Activated CD8-positive, alpha-beta memory T cell treated with anti-CD3 and anti-CD28 coated beads, Interleukin-2, amount 50 U/mL, for 24 hours (primary cell): ENCODE data around the gene GOPC.
"Not testable (repeated sequence)": the region's sequence is repeated elsewhere in the genome, so short reads cannot be mapped to it uniquely, and the experiment has no call there.

Experiments used
- DNase-seq: peaks from one replicate; pipeline ENCODE4 v3.0.0-alpha.2; 2020; ENCODE audit errors: extremely low read depth

GOPC gene

GRCh38 chr6:117548797-117549301, 53.5 kb downstream of the GOPC start:
- no peak for DNase-seq

DNA sequence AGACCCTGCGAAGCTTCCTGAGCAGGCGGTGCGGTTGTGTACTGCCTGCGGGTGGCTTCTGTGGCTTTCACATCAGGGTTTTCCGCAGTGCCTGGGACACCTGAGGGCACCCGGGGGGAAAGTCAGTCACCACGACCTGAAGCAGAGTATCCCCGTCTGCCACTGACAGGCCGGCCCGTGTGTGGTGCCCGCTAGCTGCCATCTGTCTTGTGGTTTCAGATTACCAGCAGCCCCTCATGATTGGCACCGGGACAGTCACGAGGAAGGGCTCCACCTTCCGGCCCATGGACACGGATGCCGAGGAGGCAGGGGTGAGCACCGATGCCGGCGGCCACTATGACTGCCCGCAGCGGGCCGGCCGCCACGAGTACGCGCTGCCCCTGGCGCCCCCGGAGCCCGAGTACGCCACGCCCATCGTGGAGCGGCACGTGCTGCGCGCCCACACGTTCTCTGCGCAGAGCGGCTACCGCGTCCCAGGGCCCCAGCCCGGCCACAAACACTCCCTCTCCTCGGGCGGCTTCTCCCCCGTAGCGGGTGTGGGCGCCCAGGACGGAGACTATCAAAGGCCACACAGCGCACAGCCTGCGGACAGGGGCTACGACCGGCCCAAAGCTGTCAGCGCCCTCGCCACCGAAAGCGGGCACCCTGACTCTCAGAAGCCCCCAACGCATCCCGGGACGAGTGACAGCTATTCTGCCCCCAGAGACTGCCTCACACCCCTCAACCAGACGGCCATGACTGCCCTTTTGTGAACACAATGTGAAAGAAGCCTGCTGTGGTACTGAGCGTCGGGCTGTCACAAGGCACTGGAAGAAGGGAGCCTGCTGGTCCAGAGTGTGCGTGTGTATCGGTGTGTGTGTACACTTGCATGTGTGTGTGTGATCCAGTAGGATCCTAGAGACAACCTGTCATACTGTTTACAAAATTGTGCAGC, 54.4 kb downstream of the GOPC start:
- DNase-seq, result no peak

GRCh38 chr6:117546674-117547073, 55.6 kb downstream of the GOPC start:
- DNase-seq, result no peak

GRCh38 chr6:117545161-117545595, 57.1 kb downstream of the GOPC start:
- DNase-seq, result no peak

DNA sequence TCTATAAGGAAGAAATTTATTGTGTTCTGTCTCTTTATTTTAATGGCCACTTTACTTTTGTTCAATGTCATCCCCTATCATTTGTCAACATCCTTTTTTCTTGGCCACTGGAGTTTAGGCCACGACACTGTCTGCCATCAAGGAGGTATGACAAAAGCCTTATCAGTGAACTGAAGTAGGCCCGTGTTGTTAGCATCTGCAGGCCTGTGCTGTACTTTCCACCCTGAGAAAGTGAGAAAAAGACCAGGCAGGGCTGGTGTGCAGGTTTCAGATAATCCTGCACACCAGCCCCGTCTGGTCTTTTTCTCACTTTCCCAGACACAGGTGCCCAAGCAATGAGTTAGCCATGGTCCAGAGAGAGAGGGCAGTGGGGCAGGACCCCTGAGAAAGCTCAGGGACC, 57.6 kb downstream of the GOPC start:
- DNase-seq, result no peak

GRCh38 chr6:117542493-117542892, 59.8 kb downstream of the GOPC start:
- DNase-seq, result no peak

GRCh38 chr6:117540670-117541069, 61.6 kb downstream of the GOPC start:
- no peak for DNase-seq

- no peak for DNase-seq
These were observed 63.7 kb downstream of the GOPC start for GRCh38 chr6:117538615-117539014.

DNA sequence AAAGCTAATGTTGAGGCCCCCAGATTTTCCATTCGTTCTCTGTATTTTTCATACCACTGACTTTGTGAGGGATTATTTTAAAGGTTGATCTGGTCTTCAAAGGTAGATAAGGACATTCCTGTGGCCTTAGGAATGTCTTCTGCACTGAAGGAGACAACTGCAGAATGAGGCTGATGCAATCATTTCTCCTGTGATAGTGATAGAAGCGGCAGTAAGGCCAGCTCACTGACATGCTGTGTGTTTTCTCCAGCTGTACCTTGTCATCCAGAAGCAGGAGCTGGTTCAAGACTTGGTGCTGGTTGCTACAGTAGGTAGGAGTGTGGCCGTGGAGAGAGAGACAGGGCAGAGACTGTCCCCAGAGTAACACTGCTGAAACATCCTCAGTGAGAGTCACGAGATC, 66.0 kb downstream of the GOPC start:
- no peak for DNase-seq

GRCh38 chr6:117534974-117535373, 67.3 kb downstream of the GOPC start:
- no peak for DNase-seq

DNA sequence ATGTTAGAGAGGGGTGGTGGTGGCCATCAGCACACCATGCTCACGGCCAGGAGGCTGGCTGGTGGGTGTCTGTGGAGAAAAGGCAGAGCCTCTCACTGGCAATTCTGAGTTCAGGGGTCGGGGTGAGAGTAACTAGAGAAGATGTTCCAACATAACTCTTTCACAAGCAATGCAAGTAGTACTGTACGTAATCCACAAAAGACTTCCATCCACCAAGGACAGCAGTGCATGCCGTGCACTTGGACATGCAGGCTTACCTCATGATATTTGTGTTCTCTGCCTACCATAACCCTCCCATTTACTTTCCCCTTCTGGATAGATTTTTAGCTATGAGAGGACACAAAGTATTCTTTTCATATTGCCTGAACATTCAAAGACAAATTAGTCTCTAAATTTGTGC, 68.5 kb downstream of the GOPC start:
- DNase-seq, result no peak

DNA sequence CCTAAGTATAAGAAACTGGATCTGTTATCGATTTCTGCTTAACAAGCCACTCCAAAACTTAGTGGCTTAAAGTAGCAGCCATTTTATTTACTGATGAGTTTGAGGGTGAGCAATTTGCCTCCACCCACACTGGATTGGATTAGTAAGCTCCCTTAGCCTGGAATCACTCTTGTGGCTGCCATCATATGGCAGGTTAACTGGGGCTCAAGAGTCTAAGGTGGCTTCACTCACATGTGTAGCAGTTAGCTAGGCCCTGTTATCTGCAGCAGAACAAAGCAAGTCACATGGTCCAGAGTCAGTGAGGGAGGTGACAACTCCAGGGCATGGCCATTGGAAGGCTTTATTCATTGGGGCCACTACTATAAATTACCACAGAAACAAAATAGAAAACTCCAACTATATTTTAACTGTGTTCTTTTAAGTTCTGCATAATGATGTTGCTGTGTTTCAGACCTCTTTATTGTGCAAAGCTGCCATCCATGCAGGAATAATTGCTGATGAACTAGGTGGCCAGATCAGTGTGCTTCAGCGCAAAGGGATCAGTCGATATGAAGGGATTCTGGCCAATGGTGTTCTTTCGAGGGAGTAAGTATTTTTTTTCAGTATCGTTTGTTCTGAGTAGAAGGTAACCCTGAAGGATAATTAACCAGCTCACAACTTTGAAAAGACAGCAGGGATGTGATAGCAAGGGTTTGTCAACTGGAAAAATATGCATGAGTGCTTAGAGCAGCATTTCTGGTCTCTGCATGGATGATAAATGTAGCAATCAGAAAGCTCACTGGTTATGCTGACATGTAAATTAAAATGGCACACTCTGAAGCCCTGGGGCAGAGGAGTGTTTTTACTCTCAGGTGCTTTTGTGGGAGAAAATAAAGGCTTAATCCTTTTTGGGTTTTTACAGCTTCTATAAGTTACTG, 70.2 kb downstream of the GOPC start:
- DNase-seq, result no peak

DNA sequence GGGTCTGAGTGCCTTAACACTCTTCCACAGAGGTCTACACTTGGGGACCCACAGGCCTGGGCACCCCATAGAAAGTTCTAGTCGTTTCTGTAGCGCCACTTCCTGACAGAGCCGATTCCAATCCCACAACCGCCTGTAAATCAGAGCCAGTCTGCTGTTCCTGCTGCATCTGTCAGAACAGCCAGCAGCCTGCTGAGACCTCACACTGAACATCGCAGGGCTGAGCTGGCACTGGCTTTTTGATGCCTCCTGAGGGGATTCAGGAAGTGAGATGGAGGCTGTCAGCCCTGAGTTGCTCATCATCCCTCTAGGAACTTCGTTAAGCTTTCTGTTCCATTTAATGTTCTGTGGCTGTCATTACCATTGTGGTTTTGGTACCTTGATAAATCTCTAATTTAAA, 71.0 kb downstream of the GOPC start:
- no peak for DNase-seq

DNA sequence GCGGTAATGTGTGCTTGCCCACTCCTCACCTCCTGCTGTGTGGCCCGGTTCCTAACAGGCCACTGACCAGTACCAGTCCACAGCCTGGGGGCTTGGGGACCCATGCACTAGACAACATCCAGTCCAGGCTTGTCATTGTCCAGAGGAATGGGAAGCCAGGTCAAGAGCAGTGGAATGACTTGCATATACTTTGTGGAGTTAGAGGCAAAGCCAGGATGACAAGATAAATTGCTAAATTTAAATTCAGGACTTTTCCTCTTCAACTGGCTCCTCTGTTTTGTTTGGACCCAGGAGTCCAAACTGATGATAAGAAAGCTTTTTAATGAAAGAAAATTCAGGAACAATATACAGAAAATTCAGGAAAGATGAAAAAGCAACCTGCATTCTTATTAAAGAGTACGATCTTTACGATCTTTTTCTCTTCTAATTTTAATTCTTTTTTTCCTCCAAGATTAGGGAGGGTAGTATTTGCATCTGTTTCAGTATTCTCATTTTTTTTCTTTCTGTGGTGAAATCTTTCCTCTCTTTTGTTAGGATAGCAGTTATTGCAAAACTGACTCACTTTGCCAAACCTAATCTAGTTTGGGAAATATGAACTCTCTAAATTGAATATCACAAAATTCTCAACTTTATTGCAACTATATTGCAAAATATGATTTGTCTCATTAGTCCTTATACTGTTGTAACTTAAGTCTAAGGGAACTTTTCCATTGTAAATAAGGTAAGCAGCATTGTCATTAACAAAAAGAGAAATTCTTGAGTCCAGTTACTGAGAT, 71.7 kb downstream of the GOPC start:
- DNase-seq, result no peak

DNA sequence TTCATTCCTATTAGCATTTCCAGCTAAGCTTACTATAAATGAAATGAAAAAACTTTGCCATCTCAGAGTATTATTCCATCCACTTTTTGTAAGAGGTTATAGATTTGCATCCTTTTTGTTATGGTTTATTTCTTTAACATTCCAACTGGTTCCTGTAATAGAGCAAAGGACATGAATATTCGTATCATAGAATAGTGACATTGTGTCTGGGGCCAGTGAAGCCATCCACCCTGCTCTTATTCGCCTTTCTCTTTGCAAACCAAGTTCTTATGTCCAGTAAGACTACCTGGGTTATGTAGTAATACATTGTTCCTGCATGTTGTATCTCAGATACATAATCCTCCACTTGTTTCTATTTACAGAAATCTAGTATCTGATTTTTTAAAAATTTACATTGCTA, 76.7 kb downstream of the GOPC start:
- DNase-seq, result no peak

DNA sequence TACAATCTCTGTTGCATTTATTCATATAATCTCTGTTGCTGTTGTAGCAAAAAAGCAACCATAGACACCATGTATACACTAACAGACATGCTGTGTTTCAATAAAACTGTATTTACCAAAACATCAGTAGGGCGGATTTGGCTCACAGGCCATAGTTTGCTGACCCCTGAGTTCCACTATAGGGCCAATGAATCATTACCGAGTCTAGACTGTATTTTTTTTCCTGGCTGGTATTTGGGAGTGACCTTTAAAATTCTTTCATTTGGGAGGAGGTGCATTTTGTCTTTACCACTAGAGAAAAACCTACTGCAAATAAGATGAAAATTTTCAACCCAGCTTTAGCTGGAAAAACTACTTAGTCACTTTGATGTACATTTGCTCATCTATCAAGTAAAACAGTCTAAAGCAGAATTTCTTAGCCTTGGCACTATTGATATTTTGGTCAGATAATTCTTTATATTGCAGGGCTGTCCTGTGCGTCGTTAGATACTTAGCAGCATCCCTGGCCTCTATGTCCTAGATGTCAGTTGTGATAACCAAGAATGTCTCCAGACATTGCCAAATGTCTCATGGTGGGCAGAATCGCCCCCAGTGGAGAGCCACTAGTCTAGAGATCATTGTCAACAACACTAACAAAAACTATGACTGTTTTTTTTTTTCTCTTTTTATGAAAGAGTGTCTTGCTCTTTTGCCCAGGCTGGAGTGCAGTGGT, 80.4 kb downstream of the GOPC start:
- DNase-seq, result no peak

DNA sequence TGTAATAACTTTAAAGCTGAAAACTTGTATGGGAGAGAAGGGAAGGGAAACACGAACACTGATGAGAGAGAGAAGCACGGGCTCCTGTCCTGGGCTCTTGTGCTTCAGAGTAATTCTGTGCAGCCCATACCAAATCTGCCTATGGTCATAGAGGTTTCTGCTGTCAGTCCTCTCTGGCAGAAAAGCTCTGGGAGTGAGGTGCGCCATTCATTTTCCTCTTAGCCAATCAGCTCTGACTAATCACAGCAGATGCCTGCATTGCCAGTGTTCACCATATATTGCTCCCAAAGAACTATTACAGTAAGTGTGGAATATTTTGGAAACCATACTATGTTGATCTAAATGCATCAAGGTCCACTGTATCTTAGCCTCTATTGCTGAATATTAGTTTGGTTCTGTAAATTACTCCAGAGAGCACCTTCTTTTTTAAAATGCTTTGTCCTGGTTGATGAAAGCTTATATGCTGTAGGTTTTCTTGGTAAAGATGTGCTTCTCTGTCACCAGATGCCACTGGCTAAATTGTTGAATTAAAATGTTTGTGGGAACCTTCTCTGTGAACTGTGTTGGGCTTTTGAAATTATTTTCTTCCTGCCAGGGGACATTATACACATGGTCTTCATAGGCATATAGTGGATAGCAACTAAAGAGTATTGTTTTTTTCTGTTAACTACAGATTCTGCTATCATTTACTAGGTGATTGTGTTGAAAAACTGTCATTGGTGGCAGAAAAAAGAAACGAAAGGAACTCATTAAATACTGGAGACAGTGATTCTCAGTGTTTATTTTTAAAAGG, 81.5 kb downstream of the GOPC start:
- DNase-seq, result no peak

- no peak for DNase-seq
These were observed 83.4 kb downstream of the GOPC start for GRCh38 chr6:117518870-117519269.

DNA sequence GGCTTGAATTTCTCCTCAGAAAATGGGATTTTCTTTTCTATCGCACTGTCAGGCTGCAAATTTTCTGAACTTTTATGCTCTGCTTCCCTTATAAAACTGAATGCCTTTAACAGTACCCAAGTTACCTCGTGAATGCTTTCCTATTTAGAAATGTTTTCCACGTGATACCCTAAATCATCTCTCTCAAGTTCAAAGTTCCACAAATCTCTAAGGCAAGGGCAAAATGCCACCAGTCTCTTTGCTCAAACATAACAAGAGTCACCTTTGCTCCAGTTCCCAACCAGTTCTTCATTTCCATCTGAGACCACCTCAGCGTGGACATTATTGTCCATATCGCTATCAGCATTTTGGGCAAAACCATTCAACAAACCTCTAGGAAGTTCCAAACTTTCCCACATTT, 84.3 kb downstream of the GOPC start:
- DNase-seq, result not testable (repeated sequence)

DNA sequence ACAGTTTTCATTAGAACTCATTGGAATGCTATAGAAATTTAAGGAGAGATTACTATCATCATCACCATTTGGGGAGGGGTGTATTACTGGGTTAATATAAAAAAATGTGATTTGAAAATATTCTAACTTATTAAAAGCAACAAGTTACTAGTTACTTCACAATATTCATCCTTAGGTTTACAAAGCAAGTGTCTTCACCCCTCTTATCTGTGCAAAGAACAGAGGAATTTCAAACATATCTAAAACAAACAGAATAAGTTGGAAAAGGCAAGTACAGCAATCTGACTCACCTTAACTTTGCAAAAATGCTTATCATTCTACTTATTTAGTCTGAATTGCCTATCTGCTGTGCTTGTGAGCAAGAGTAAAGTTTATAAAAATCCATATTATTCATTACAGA, 87.0 kb downstream of the GOPC start:
- DNase-seq, result no peak
